Raji (cell line): ENCODE data around the gene FAM47E.

Experiments used
- POLR2A ChIP-seq: IDR thresholded peaks from 2 replicates; pipeline ENCODE4 v1.6.1; 2011; ENCODE audit warnings: low read depth, low read length, control low read depth; ENCODE audit not compliant: insufficient read depth

Gene FAM47E

DNA sequence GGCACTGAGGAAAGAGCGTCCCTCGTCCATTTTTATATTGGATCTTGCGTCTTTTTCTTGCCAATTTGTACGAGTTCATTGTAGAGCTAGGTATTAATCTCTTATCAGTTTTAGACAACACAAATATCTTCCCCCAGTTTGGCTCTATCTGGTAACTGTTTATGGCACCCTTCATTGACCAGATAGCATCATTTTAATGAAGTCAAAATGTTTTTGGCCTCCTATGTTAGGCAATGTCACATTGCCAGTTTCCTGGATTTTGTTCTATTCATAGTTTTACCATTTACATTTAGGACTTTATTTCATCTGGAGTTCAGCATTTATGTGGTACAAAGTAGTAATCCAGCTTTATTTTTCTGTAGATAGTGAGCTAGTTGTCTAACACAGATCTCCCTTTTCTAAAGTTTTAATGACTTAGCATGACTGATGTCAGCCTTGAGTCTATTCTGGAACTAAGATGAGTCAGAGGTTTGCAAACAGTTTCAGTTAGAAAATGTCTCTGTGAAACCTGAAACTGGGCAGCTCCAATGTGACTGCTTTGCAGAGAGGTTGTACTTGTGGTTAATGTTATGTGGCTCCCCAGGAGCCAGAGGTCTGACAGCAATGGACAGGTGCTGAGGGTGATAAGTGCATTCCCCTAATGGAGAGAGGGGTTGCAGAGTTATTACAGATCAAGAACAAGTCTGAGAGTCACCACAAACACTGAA, 49.7 kb downstream of the FAM47E start:
- TF ChIP-seq POLR2A: no peak

DNA sequence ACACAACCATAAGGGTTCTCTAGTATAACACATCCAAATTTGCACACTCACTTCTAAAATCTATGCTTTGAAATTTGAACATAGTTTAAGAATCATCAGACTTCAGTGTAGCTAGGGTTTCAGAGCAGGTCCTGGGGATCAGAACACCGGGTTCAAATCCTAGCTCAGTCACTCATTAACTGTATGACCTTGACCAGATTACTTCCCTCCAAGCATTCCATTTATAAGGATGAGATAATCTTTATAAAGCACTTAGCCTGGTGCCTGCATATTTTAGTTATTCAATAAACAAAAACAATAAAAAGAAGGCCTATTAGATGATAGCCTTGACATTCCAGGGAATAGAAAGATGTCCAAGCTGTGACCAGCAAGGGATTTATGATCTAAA, 50.2 kb downstream of the FAM47E start:
- TF ChIP-seq POLR2A: no peak

DNA sequence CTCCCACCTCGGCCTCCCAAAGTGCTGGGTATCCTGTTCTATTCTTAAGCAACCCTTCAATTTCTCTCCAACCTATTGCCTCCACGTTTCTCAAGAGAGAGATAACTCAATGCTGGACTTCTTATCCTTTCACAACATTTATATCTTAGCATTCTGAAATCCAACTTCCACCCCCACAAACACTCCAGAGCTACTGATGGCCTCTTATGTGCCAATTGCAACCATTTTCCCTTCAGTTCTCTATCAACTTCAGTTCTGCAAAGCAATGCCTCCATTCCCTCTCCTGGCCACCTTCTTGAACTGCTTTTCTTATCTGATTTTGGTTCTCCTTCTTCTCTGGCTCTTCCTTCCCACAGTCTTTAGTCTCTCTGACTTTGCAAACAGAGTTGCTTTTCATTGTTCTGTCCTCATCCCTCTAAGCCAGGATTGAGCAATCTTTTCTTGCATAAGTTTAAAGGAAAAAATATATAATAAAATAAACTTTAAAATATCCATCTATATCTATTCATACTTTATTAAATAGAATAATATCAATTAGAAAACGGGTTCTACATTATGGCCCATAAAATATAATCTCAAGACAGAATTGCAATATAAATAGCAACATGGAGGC, 51.4 kb downstream of the FAM47E start:
- no peak for TF ChIP-seq POLR2A

DNA sequence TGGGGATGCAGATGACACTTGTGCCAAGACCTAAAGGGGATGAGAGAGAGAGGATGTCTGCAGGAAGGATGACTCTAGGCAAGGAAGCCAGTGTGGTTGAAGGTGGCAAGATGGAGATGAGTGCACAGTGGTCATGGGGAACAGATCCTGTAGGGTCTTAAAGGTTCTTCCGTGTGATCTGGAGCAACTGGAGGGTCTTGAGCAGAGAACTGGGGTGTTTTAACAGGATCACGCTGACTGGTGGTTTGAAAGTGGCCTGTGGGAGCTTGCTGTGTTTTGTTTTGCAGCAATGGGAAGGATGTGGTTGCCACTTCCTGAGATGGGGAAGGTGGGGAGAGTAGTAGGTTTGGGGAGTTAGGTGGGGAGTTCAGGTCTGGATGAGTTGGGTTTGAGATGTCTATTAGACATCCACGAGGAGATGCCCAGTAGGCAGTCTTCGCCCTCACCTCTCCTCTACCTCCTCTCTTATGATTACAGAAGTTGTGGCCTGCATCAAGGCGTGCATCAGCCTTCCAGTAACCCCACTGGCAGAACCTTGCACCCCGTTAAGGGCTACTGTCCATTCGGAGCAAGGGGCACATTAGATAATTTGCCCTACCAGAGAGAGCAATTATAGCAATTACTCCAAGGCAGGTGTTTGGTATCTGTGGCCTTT, 53.6 kb downstream of the FAM47E start:
- no peak for TF ChIP-seq POLR2A

DNA sequence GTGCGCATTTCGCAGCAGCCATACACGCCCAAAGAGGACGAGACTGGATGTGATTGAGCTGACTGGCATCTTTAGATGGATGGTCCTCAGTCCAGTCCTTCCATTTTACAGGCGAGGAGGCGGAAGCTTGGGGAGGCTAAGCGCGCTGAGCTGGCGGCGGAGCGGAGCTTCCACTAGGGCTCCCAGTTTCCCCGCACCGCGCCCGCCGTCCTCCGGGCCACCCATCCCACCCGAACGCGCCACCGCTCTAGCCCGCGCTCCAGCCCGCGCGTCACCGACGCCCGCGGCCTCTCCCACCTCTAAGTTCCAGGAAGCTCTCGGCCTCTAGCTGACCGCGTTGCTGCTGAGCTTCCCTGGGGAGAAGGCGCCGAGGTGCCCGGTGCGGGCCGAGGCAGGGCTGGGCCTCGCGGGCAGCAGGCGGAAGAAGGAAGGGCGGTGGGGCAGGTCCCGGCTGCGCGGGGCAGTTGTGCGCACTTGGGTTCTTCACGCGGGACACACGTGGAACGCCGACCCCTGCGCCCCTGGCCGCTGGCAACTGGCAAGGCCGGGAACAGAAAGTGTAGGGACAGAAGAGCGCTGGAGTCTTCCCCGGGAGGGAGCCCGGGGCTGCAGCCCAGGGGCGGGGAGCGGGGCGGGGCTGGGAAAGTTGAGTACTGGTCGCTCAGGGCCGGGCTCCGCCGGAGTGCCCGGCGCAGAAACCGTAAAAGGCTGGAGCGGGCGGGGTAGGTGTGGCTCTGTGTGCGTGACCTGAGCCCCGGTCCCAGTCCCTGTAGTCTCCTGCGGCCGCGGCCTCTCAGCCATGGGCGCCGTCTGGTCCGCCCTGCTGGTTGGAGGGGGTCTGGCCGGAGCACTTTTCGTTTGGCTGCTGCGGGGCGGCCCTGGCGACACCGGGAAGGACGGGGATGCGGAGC, 54.7 kb downstream of the FAM47E start, which contains the start of gene STBD1:
Gene STBD1, plus strand, starts transcription at position 763 of the 911 bp plus-strand sequence. Its CDS starts 37 bp downstream, at position 800.
- no peak for TF ChIP-seq POLR2A

DNA sequence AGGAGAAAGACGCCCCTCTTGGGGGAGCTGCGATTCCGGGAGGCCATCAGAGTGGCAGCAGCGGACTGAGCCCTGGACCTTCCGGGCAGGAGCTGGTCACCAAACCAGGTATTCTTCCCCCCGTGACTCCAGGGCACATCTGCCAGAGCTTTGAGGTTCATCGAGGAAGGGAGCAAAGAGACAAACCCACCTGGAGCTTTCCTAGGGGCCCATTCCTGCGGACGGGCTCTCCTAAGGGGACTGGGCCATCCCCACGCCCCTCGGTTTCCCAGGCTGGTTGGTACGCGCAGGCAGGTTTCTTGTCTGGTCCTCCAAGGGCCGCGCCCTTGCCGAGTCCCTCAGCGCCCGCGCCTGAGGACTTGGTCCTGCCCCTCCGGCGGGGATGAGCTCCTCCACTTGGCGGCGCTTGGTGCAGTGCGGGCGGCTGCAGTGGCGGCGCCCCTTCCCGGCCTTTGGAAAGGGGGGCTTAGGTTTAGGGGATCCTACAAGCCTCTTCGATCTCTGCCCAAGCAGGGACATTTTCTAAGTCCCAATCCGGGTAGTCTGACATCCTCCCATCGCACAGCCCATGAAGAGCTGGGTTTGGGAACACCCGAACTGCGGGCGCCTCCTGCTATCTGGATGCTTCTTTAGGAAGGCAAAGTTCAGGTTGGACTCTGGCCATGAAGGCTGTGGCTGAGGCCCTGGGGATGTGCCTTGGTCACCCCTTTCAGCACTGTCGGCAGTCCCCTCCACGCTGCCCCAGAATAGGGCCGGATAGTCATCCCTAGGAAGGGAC, 55.5 kb downstream of the FAM47E start:
- TF ChIP-seq POLR2A: no peak

DNA sequence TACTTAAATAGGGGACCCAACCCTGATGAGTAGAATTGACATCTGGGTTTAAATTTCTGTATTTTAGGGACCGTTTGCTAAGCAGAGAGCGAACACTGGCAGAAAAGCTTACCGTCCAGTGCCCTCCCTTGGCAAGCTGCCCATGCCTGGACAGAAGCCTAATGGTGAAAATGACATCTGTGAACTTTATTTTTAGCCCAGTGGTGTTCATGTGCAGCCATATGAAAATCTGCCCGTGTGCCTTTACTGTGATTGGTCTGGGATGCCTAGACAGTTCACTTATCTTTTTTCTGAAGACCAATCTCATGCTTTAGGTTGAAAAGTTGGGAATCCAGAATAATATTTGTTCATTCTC, 56.1 kb downstream of the FAM47E start:
- TF ChIP-seq POLR2A: no peak

DNA sequence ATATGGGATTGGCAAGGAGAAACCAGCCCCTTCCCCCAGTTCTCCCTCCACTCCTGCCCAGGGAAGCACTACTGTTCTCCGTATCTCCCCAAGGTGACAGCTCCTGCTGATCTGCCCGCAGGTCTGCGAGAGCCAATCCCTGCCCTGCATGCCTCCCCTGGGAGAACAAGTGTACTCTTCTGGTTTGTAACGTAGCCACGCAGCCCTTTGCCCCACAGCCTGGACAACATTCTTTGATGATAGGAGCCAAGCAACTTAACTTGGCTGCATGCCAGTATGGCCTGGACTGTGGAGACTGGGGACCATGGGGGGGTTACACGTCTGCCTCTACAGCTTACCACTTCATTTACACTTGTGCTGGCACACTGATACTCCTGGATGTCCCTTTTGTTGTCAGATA, 57.0 kb downstream of the FAM47E start:
- TF ChIP-seq POLR2A: no peak

DNA sequence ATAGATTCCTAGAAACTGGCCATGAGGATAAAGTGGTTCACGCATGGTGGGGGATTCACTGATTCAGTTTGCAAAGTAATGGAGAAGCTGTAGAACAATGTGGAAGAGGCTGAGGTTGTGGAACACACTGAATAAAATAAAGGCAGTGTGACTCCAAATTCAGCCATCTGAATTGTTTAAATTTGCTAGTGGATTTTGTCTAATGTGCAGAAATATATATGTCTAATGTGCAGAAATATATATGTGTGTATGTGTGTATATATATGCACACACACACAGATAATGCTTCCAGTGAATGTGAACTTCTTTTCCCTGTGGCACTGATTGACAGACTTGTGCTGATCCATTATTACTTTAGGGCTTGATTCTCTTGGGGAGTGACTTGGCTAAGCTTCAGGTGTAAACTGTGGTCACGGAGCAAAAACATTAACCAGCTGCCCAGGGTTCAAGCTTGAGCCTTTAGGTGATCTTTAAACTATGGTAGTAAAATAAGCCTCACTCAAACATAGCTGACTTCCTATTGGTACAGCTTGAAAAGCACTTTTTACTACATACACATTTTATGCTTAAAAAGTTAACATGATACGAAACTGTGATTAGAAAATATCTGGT, 58.5 kb downstream of the FAM47E start:
- no peak for TF ChIP-seq POLR2A

DNA sequence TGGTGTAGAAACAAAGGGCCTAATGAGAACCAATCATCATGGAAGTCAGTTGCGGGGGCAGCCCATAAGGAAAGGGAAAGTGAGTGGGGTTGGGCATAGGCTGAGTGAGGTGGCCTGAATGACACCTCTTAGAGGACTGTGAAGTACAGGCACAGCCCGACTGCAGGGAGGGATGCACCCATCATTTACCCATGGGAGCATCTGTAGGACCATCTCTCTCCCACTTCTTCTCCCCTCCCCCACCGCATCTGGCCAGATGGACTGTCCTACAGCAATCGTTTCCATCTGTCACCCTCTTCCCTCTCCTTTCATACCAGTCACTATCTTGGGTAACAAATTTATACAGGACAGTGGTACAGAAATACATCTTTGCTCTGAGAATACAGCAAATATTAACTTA, 59.2 kb downstream of the FAM47E start:
- no peak for TF ChIP-seq POLR2A

DNA sequence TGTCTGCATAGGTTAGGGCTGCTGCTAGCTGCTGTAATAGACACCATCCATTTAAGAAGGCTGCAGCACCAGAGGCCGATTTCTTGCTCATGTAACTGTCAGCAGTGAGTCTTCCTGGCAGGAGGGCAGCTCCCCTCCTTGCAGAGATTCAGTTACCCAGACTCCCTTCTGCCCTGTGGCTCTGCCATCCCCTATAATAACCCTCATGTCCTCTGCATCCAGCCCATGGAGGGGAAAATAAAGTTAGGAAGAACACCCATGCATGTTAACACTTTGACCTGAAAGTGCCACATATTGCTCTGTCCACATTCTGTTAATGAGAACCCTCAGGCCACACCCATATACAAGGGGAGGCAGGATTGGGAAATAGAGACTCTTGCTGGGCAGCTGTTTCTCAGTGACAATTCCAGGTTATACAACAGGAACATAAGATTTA, 60.4 kb downstream of the FAM47E start:
- no peak for TF ChIP-seq POLR2A

DNA sequence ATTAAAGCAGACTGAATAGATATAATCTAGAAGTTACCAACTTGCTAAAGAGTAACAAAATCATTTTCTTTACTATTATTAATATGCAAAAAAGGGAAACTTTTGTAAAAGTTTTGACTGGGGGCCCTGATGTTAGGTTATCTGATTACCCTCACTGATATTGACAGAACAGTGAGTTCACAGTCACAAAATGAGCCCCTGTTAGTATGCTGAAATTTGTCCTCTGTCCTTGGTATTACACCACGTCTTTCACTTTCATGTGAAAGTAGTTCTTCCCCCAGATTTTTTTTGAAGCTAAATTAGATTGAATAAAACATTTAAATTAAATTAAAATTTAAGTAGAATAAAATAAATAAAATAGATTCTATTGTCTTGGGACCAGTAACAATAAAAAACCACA, 60.9 kb downstream of the FAM47E start:
- no peak for TF ChIP-seq POLR2A

DNA sequence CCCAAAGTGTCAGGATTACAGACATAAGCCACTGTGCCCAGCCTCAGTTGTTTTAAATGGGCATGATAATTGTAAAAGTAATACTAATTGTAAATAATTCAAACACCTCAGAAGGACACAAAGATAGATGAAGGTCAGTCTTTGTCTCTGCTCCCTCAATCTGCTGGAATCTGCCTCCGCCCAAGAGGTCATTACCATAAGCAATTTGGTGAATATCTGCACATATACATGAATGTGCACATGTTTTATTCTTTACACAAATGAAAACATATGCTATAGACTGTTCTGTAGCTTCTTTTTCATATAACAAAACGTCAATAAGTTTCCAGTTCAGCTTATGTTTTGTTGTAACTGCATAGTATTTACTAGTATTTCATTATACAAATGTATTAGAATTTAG, 62.0 kb downstream of the FAM47E start:
- TF ChIP-seq POLR2A: no peak

DNA sequence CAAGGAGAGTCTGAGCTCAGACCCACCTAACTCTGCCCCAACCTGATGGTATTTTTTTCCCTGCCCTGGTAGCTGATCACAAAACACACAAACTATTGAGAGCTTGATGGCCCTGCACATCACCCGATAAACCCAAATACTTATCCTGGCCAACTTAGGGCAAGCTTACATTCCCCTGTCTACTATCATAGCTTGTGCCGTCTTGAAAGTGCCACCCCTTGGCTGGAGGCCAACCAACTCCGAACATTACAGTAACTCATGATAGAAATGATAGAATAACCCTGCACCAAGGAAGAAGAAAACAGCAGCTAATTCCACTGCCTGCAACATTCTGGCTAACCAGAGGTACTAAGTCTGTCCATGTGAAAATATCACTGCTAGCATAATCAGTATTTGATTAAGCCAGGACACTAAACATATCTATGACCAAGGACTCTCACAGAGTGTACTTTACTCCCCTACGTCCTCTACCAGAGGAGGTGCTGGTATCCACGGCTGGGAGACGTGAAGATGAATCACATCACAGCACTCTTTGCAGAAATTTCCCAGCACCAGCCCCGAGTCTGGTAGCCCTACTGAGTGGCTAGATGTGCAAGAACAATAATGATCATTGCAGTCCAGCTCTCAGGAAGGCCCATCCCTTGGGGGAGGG, 63.9 kb downstream of the FAM47E start:
- no peak for TF ChIP-seq POLR2A

DNA sequence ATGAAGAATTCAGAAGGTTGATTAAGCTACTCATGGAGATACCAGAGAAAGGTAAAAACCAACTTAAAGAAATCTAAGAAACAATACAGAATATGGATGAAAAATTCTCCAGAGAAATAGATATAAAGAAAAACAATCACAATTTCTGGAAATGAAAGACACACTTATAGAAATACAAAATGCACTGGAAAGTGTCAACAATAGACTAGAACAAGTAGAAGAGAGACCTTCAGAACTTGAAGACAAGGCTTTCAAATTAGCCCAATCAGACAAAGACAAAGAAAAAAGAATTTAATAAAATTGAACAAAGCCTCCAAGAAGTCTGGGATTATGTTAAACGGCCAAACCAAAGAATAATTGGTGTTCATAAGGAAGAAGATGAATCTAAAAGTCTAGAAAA, 64.6 kb downstream of the FAM47E start:
- TF ChIP-seq POLR2A: no peak
